Neural cell (in vitro differentiated cells): ENCODE data around the gene RERE.

Experiments
- CTCF ChIP-seq: fragments of 450-650 bp; IDR thresholded peaks from 2 replicates; pipeline ENCODE4 v1.5.1; 2014; ENCODE audit warnings: antibody characterized with exemption, mild to moderate bottlenecking, moderate library complexity; ENCODE audit not compliant: poor library complexity, severe bottlenecking
- SMC3 ChIP-seq: fragments of 450-650 bp; conservative IDR thresholded peaks from 2 replicates; pipeline ENCODE4 v1.6.1; 2014; ENCODE audit warnings: antibody characterized with exemption, mild to moderate bottlenecking, moderate library complexity; ENCODE audit not compliant: poor library complexity

GRCh38 chr1:8587784-8588183 is 229.7 kb downstream of the RERE start:
- TF ChIP-seq SMC3 = no peak
- no peak for TF ChIP-seq CTCF
